ENCODE data around the gene CELSR3. TPM values are rescaled to one million over a fixed set of nuclear protein-coding genes. Genes with fewer than 3 reads are reported as not detected.

The CELSR3 gene
- total RNA-seq, 1 experiment from 2014 or later: 23.9 TPM

DNA sequence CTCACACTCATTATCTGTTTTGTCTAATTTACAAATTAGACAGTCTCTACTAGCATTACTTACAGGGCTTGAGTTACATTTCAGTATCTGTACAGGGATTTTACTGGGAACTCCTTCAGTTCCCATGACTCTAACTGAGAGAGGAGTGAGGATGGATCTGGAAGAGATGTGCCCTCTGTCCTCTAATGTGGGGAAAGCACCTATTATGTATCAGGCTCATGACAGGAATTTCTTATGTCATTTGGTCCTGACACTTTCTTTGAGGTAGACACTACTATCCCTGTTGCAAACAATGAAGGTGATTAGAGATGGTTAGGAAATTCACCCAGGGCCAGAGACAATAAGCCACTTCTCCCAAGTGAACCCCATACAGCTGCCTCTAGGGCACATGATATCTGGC, 33.9 kb upstream of the CELSR3 start:
- peak overlapping the region; percentile 37 to 87 (median 40); a peak in 6 of 7 replicates for H3K27ac Mint-ChIP-seq
- H2BK15ac ChIP-seq (ENCODE audit: low read depth, low read length): no peak overlapping the region
- H3K27me3 Mint-ChIP-seq (ENCODE audit: low read depth): no peaks in the 10 kb centered on the region
- no peak overlapping the region for H4K8ac ChIP-seq (replicated peaks; ENCODE audit: insufficient read length, low read depth, low read length)
- H3K79me1 ChIP-seq (ENCODE audit: insufficient read depth, low read depth, low read length, poor library complexity, severe bottlenecking): peaks cover 9% of the 10 kb centered on the region
- no peak overlapping the region for H3K23ac ChIP-seq (ENCODE audit: insufficient read length, low read depth, low read length)
- peaks cover 50 to 72% (median 60%) of the 10 kb centered on the region in 3 experiments for H3K36me3 Mint-ChIP-seq (ENCODE audit: insufficient read depth in 1 of 3, low read depth in 3 of 3)
- no peak overlapping the region for H2BK12ac ChIP-seq (ENCODE audit: insufficient read length, low read depth, low read length)
- H3K27ac ChIP-seq (ENCODE audit: insufficient read length, low read depth, low read length): no peak overlapping the region
- H2AFZ ChIP-seq (ENCODE audit: low read length): no peak overlapping the region
- no peak overlapping the region for H2BK120ac ChIP-seq (ENCODE audit: low read depth, low read length, poor library complexity, severe bottlenecking)
- no peak overlapping the region for H3K4me2 ChIP-seq (ENCODE audit: insufficient read depth, insufficient read length, low read length)
- TF ChIP-seq CTCF (conservative IDR thresholded peaks at IDR 0.05): no peak
- H2BK20ac ChIP-seq (ENCODE audit: low read depth, low read length, poor library complexity, severe bottlenecking): no peak overlapping the region
- H3K9ac ChIP-seq (ENCODE audit: extremely low read depth, insufficient read length, low read length): no peak overlapping the region
- H3K79me2 ChIP-seq (ENCODE audit: insufficient read depth, low read length): peaks cover 26% of the 10 kb centered on the region; the same call in 1 of the 2 replicates
- no peak overlapping the region for H3K4ac ChIP-seq (ENCODE audit: low read depth, low read length)
- DNase-seq: no peak
- H4K91ac ChIP-seq (ENCODE audit: insufficient read length, low read depth, low read length): no peak overlapping the region
- H3K27me3 ChIP-seq (ENCODE audit: insufficient read depth, low read length): no peaks in the 10 kb centered on the region
- no peak overlapping the region for H3T11ph ChIP-seq (ENCODE audit: low read length)
- H4K5ac ChIP-seq (ENCODE audit: insufficient read length, low read depth, low read length): no peak overlapping the region
- H3K4me1 ChIP-seq (ENCODE audit: insufficient read depth, low read length): no peaks in the 10 kb centered on the region; the same call in 1 of the 2 replicates
- H3K18ac ChIP-seq (ENCODE audit: insufficient read length, low read depth, low read length): no peak overlapping the region
- H2BK5ac ChIP-seq (ENCODE audit: insufficient read length, low read length): no peak overlapping the region
- H3K56ac ChIP-seq (ENCODE audit: insufficient read length, low read depth, low read length): no peak overlapping the region
- H3K9me3 ChIP-seq (ENCODE audit: control insufficient read depth, low read depth, low read length): no peaks in the 10 kb centered on the region
- no peak overlapping the region for H2AK5ac ChIP-seq (ENCODE audit: insufficient read length, low read length)
- H3K23me2 ChIP-seq (ENCODE audit: insufficient read length, low read depth, low read length, poor library complexity, severe bottlenecking): no peaks in the 10 kb centered on the region
- H4K20me1 ChIP-seq (ENCODE audit: control insufficient read depth, insufficient read depth, insufficient read length): peaks cover 2% of the 10 kb centered on the region
- no peaks in the 10 kb centered on the region for H3K9me3 Mint-ChIP-seq
- peaks cover 25 to 31% of the 10 kb centered on the region in 2 experiments for H3K4me1 Mint-ChIP-seq
- no peak overlapping the region for H3K14ac ChIP-seq (ENCODE audit: insufficient read depth, low read length)
- H3K4me3 Mint-ChIP-seq: no peak overlapping the region

All from H9 (cell line).